NCI-H1417 treated with DMSO at 0.1 percent for 48 hours (cell line): ENCODE results near the gene ERBB2.

ENCODE experiments used
- DNase-seq: peaks from one replicate; lab custom pipeline; 2025; lab: John Stamatoyannopoulos, UW

The ERBB2 gene

GRCh38 chr17:39726617-39727016 is 26.8 kb downstream of the ERBB2 start:
- no peak for DNase-seq

DNA sequence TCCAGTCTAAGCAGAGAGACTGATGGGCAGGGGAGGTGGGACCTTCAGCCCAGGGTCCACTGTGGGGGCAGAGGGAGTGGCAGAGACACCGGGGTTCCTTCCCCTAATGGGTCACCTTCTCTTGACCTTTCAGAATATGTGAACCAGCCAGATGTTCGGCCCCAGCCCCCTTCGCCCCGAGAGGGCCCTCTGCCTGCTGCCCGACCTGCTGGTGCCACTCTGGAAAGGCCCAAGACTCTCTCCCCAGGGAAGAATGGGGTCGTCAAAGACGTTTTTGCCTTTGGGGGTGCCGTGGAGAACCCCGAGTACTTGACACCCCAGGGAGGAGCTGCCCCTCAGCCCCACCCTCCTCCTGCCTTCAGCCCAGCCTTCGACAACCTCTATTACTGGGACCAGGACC is 27.7 kb downstream of the ERBB2 start:
- no peak for DNase-seq

GRCh38 chr17:39729280-39729851 is 29.5 kb downstream of the ERBB2 start:
- no peak for DNase-seq

- DNase-seq = peak; percentile 47
These were observed 30.4 kb downstream of the ERBB2 start, which contains the start of gene MIEN1 for GRCh38 chr17:39730095-39730921. Gene MIEN1, minus strand, starts transcription at chr17:39730532. Its CDS starts 37 bp downstream, at chr17:39730495.

DNA sequence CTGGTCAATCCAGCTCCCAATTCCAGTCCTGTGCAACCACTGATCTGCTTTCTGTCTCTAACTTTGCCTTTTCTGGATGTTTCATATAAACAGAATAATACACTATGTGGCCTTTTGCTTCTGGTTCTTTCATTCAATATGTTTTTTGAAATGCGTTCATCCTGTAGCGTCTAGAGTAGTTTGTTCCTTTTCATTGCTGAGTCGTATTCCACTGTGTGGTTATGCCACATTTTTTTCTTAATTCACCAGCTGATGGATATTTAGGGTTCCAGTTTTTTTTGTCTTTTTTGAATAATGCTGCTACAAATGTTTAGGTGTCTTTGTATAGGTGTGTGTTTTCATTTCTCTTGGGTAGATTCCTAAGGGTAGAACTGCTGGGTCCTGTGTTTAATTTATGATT is 32.7 kb downstream of the ERBB2 start:
- no peak for DNase-seq

GRCh38 chr17:39735882-39736281 is 36.0 kb downstream of the ERBB2 start:
- no peak for DNase-seq

DNA sequence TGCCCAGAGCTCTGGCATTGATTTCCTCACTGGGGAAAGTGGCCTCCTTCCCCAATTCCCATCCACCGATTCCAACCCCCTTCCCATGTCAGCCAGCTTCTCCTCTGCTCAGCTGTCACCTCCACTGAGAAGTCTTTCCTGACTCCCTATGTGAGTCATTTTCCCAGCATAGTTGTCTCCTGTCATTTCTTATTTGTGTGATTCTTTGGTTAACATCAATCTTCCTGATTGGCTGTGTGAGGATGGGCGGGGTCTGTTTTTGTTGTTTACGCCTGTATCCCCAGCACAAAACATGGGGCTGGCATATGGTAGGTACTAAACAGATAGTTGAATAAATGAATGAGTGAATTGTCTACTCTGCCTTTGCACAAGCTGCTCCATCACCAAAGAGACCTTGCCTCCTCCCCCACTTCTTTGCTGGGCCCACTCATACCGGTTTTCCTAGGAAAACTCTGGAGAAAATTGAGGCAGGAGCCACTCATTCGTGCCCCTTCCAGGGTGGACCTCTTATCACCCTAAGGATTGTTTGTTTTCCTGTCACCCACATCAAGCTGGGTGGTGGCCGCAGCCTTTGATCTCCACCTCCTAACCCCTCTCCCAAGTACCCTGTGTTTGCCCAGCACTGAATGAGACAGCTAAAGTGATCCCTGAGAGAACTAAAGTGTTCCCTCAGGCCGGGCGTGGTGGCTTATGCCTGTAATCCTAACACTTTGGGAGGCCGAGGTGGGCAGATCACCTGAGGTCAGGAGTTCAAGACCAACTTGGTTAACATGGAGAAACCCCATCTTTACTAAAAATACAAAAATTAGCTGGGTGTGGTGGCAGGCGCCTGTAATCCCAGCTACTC is 36.7 kb downstream of the ERBB2 start:
- no peak for DNase-seq

DNA sequence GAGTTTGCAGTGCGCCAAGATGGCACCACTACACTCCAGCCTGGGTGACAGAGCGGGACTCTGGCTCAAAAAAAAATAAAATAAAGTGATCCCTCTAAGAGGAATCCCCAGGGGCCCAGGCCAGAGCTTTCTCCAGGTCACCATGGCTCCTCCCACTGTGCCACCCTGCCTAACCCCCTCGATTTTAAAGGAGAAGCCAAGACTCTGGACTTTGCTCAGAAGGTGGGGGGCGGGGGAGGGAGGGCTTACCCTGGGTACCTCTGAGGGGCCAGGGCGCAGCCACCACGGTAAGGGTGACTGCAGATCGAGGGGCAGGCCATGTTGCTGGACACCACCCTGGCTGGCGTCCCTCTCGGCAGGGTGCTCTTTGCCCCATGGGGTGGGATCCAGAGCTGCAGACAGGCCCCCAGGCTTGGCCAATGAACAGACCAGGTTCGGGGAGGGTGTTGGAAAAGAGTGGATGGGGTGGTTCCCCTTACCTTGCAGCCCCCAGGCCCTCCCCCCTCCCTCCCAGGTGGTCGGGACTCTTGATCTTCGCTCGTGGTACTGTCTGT is 37.4 kb downstream of the ERBB2 start:
- DNase-seq = no peak

DNA sequence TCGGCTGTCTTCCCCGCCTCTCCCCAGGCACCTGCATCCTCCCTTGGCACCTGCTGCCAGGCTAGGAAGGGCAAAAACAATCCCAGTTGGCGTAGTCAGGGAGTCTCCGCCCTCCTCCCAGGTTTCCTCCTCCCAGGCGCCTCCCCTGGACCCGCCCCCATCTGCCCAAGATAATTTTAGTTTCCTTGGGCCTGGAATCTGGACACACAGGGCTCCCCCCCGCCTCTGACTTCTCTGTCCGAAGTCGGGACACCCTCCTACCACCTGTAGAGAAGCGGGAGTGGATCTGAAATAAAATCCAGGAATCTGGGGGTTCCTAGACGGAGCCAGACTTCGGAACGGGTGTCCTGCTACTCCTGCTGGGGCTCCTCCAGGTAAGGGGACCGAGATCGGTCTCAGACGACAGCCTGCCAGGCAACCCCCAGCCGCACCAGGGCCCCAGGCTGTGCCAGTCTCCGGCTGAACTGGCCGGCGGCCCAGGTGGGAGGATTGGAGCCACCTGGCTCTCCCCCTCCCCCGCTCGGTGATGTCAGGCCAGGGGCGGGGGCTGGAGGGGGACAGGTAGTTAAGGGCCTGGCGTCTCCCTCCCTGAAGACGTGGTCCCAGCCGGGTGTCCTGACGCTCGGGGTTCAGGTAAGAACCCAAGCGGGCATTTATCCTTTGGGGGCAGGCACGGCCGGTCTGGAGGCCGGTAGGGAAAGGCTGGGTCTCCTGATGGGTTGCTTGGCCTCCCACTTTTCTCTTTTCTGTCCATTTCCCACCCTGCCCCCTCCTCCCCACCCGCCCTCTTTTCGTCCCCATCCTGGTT is 38.1 kb downstream of the ERBB2 start, which contains the start of gene GRB7:
Gene GRB7, plus strand, starts transcription at position 179 of the 808 bp plus-strand sequence. CDS start 4,364 bp downstream, outside the sequence.
- no peak for DNase-seq

GRCh38 chr17:39738568-39738901 is 38.7 kb downstream of the ERBB2 start:
- no peak for DNase-seq

- no peak for DNase-seq
These were observed 39.4 kb downstream of the ERBB2 start for GRCh38 chr17:39738983-39739884.

GRCh38 chr17:39739885-39740356 is 40.1 kb downstream of the ERBB2 start:
- DNase-seq = no peak

GRCh38 chr17:39740357-39741111 is 40.7 kb downstream of the ERBB2 start:
- no peak for DNase-seq

DNA sequence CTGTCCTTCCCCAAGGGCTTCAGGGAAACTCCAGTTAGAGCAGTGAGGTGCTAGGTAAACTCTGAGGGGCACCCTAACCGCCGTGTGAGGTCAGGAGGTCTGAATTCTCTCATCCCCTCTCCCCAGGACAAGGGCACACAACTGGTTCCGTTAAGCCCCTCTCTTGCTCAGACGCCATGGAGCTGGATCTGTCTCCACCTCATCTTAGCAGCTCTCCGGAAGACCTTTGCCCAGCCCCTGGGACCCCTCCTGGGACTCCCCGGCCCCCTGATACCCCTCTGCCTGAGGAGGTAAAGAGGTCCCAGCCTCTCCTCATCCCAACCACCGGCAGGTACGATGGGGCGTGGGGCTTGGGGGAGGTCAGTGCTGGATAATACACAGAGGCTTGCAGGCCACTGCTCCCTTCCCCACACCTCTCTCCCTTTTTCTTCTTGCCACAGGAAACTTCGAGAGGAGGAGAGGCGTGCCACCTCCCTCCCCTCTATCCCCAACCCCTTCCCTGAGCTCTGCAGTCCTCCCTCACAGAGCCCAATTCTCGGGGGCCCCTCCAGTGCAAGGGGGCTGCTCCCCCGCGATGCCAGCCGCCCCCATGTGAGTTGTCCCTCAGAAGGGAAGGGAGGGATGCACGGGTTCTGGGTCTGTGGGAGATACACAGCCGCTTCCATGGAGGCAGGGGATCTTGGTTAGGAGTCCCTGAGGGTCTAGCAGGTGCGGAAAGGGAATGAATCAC is 42.4 kb downstream of the ERBB2 start:
- no peak for DNase-seq

DNA sequence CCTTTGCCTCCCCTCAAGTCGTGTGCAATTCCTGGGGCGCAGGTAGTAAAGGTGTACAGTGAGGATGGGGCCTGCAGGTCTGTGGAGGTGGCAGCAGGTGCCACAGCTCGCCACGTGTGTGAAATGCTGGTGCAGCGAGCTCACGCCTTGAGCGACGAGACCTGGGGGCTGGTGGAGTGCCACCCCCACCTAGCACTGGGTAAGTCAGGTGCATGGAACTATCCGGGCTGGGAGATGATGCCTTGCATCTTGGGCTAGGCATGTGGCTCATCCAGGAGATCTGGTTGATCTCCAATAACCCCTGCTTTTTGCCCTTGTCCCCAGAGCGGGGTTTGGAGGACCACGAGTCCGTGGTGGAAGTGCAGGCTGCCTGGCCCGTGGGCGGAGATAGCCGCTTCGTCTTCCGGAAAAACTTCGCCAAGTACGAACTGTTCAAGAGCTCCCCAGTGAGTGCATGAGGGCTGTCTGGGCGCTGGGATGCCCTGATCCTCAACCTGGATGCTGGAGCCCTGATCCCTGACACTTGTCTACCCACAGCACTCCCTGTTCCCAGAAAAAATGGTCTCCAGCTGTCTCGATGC is 43.1 kb downstream of the ERBB2 start:
- no peak for DNase-seq

GRCh38 chr17:39744075-39744835 is 44.4 kb downstream of the ERBB2 start:
- no peak for DNase-seq

GRCh38 chr17:39744836-39745215 is 45.0 kb downstream of the ERBB2 start:
- DNase-seq = no peak
